GM20431 (cell line): ENCODE data around the gene TFPI.

Experiments used
- in situ Hi-C: fragments of 300-500 bp; cut with MseI, MboI; formaldehyde crosslinking; loops from one replicate; pipeline ENCODE4 v1.15.0; 2020; ENCODE audit warnings: low sequenced_read_pairs; ENCODE audit not compliant: unreplicated experiment

The TFPI gene

GRCh38 chr2:187481543-187481942 is 72.7 kb downstream of the TFPI start:
- in situ Hi-C loops, result no loop called here

GRCh38 chr2:187478719-187479118 is 75.5 kb downstream of the TFPI start:
- in situ Hi-C loops, result no loop called here

- in situ Hi-C loops, result no loop called here
Measured at GRCh38 chr2:187477051-187477450, 77.2 kb downstream of the TFPI start.

- in situ Hi-C loops, result no loop called here
Measured at GRCh38 chr2:187475499-187476248, 78.6 kb downstream of the TFPI start.

GRCh38 chr2:187470698-187471097 is 83.5 kb downstream of the TFPI start:
- in situ Hi-C loops, result loop anchor here (25.0 kb wide), 1 partner anchor 608 kb away; no protein-coding TSS in a partner anchor

- in situ Hi-C loops, result loop anchor here (25.0 kb wide), 1 partner anchor 607 kb away; no protein-coding TSS in a partner anchor
Measured at GRCh38 chr2:187469538-187469937, 84.7 kb downstream of the TFPI start.

GRCh38 chr2:187468262-187468661 is 86.0 kb downstream of the TFPI start:
- in situ Hi-C loops, result loop anchor here (25.0 kb wide), 1 partner anchor 606 kb away; no protein-coding TSS in a partner anchor

GRCh38 chr2:187466129-187466792 is 88.0 kb downstream of the TFPI start:
- in situ Hi-C loops, result loop anchor here (25.0 kb wide), 1 partner anchor 604 kb away; no protein-coding TSS in a partner anchor

GRCh38 chr2:187462839-187463238 is 91.4 kb downstream of the TFPI start:
- in situ Hi-C loops, result loop anchor here (25.0 kb wide), 1 partner anchor 601 kb away; no protein-coding TSS in a partner anchor

- in situ Hi-C loops, result loop anchor here (25.0 kb wide), 1 partner anchor 599 kb away; no protein-coding TSS in a partner anchor
Measured at GRCh38 chr2:187461294-187462261, 92.7 kb downstream of the TFPI start.

- in situ Hi-C loops, result loop anchor here (25.0 kb wide), 1 partner anchor 597 kb away; no protein-coding TSS in a partner anchor
Measured at GRCh38 chr2:187459256-187459655, 95.0 kb downstream of the TFPI start.

GRCh38 chr2:187453078-187453641 is 101.1 kb downstream of the TFPI start:
- in situ Hi-C loops, result loop anchor here (25.0 kb wide), 1 partner anchor 591 kb away; no protein-coding TSS in a partner anchor

- in situ Hi-C loops, result loop anchor here (25.0 kb wide), 1 partner anchor 589 kb away; no protein-coding TSS in a partner anchor
Measured at GRCh38 chr2:187451510-187451909, 102.7 kb downstream of the TFPI start.

GRCh38 chr2:187447336-187447735 is 106.9 kb downstream of the TFPI start:
- in situ Hi-C loops, result no loop called here

- in situ Hi-C loops, result no loop called here
Measured at GRCh38 chr2:187446711-187447110, 107.5 kb downstream of the TFPI start.

- in situ Hi-C loops, result no loop called here
Measured at GRCh38 chr2:187445051-187445450, 109.2 kb downstream of the TFPI start.

GRCh38 chr2:187442778-187443177 is 111.5 kb downstream of the TFPI start:
- in situ Hi-C loops, result no loop called here

- in situ Hi-C loops, result no loop called here
Measured at GRCh38 chr2:187442378-187442777, 111.9 kb downstream of the TFPI start.

- in situ Hi-C loops, result no loop called here
Measured at GRCh38 chr2:187440101-187440675, 114.0 kb downstream of the TFPI start.
